Measurements from ENCODE around the gene SRL.

The SRL gene

DNA sequence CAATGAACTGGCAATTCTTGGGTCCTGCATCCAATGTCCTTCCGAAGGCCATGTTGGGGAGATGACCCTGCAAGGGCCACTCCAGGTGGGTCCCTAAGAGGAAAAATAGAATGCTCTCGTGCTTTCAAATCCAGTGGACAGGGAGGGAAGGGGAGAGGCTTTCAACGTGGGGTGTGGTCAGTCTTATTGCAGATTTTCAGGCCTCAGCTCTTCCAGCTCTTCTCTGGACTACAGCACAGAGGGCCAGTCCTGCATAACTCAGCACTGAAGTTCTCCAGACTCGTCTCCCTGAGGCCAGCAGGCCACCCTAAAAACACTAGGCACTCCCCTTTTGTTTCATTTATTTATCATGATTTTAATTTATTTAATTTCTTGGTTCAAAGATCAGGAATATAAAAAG is 43.1 kb downstream of the SRL start:
- no peak for DNase-seq

GRCh38 chr16:4194661-4195060 is 47.2 kb downstream of the SRL start:
- DNase-seq = no peak

DNA sequence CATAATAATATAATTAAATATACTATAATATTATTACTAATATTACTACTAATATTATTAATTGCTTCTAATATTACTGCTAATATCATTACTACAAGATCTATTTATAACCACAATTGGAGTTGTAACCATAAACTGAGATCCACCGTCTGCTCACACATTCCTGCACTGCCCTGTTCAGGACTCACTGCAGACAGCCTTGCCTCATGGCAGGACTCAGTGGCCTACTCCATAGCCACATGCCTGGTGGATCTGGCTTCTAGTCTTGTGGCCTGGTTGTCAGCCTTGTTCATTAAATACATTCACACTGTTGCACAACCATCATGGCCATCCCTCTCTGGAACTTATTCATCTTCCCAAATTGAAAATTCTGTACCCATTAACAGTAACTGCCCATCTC is 48.0 kb downstream of the SRL start:
- DNase-seq = no peak

GRCh38 chr16:4192206-4192605 is 49.7 kb downstream of the SRL start:
- no peak for DNase-seq

DNA sequence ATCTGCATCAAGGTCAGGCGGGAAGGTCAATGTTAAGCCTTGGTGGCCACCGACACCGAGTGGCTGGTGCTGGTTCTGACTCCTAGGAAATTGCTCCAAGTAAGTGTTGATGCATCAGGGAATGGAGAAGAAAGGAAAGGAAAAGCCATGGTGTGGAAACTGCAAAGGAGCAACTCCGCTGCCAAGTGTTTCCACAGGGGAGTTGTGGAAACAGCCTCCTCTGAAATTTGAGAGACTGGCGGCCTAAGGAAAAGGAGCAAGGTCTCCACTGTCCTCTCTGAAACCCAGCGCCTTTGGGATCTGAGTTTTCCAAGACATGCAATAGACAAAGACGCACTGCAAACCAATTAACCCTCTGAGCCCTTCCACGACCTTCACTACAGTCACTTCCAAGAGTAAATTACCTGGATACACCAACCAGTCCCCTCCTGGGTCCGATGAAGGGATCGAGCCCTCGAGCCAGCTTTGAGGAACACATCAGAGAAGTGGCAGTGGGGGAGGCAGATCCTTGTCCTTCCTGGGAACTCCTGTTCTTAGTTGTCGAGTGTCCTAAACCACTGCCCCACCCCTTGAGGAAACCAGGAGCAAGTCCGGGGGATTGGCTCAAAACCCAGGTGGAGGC is 51.1 kb downstream of the SRL start:
- no peak for DNase-seq

- DNase-seq = no peak
Measured at GRCh38 chr16:4190086-4190485, 51.8 kb downstream of the SRL start.

DNA sequence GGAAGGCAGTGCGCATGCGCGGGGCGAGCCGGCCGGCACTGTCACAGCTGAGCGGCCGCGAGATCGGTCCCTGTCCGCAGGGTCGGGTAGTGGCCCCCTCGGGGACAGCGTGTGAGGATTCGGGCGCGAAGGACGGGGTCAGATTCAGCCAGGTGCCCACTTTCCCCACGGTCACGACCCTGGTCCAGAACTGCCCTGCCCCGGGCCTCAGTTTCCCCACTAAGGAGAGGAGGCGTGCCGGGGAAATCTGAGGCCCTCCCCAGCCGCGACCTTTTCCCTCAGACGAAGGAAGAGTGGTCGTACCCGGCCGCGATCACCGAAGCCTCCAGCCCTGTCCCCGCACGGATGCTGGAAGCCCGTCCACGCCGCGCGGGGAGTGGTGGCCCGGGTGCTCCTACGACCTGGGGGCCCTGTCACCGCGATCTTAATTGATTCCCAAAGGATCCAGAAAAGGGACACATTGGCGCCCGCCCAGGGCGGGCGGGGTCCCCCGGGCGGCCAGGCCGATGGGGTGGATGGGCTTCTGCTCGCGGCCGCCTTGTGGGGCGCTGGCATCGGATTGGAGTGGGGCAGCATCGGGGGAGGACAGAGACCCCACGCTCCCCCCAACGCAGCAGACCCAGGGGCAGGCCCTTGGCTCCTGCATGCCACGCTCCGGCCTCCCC is 57.7 kb downstream of the SRL start:
- DNase-seq = no peak

GRCh38 chr16:4183237-4184037 is 58.4 kb downstream of the SRL start:
- peak; percentile 59 for DNase-seq

DNA sequence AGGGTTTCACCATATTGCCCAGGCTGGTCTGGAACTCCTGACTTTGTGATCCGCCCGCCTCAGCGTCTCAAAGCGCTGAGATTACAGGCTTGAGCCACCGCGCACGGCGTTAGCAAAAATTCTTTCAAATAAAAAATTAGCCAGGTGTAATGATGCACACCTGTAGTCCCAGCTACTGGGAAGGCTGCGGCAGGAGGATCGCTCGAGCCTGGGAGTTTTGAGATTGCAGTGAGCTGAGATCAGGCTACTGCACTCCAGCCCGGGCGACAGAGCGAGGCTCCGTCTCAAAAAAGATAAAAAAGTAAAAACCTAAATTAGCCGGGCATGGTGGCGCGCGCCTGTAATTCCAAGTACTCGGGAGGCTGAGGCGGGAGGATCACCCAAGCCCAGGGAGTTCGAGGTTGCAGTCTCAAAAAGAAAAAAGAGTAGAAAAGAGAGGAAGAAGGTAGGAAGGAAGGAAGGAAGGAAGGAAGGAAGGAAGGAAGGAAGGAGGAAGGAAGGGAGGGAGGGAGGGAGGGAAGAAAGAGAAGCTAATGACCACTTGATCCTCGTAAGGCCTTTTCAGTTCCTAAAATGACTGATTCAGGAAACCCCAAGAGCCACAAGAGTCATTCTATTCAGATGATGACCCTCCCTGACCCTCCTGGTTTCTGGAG is 59.2 kb downstream of the SRL start:
- no peak for DNase-seq

GRCh38 chr16:4180511-4180910 is 61.4 kb downstream of the SRL start:
- DNase-seq = no peak

DNA sequence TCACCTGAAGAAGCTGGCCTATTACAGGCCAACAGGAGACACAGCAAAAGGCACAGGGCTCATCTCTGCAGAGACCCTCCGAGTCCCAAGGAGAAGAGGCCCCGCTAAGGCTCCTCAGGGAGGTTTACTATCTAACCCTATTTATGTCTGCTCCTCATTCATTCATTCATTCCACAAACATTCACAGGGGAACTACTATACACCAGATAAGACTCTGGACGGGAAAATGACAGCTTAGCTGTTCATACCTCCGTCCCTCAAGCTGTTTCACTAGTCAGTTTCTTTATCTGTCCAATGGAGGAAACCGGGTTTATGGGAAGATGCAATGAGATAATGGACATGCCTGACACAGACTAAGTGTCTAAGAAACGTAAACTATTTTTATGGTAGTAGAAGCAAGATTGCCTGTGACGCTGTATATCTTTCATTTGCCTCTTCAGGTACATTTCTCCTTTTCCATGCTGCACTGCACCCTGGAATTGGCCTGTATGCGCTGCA is 62.1 kb downstream of the SRL start:
- DNase-seq = no peak

DNA sequence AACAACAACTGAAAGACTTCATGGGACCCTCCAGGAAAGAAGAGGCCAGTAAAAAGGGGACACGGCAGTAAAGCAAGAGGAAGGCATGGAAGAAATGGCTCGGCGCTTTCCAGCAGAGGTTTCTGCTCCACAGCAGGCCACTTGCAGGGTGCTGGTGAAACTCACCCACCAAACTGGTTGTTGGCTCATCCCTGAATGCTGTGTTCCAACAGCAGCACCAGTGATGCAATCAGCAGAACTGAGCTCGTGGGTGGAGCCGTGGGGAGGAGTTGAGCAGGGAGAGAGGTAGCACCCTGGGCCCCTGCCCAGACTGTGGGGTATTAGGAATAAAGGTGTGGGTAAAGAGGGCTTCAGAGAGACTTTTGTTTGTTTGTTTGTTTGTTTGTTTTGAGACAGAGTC is 62.9 kb downstream of the SRL start:
- DNase-seq = no peak

DNA sequence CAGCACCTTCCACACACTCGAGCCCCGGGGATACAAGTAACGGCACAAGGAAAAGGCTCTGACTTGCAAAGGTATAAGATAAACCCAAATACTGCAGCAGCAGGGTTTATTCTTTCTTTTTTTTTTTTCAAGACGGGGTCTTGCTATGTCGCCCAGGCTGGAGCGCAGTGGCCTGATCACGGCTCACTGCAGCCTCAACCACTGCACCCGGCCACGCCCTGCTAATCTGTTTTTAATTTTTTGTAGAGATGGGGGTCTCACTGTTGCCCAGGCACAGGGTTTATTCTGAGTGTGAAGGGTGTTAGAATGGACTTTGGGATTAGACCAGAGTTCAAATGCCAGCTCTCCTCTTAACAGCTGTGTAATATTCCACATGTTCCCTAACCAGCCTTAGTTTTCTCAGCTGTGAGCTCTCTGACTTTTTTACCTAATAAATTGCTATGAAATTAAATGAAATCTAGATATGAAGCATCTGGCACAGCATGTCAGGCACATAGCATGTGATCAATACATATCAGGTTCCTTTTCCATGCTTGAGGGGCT is 63.3 kb downstream of the SRL start:
- no peak for DNase-seq

DNA sequence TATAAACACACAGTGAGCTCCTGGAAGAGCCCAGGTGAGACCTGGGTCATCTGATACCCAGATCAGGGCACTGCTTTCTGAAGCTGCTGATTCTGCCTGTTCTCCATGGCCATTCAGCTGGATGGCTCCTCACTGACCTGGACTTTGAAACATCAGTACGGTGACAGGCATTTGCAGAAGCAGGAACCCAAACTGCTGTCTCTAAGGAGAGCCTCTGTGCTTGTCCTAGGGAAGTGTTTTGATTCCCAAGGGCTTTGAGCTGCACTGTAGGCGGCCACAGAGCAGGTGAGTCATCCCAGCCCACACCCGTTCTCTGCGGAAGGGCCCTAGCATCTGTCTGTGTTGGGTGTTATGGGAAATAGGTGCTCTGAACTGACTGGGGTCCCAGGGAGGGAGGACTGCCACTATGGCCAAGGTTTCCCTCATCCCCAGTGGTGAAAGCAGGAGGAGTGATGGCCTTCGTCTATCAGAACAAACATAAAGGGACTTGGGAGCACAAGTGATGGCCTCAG is 64.9 kb downstream of the SRL start:
- DNase-seq = no peak

GRCh38 chr16:4175849-4176248 is 66.0 kb downstream of the SRL start:
- DNase-seq = no peak

DNA sequence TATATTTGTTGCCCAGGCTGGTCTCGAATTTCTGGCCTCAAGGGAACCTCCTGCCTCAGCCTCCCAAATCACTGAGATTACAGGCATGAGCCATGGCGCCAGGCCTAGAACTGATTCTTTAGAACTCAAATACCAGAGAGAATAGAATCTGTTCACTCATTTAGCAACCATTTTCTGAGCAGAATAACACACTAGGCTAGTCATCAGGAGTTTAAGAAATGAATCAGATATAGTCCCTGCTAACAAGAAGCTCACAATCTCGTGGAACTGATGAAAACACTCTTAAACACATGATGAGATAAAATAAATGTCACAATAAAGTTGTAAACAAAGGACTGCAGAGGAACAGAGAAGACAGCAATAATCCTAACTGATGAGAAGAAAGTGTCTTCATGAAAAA is 69.8 kb downstream of the SRL start:
- DNase-seq = no peak

- no peak for DNase-seq
Measured at GRCh38 chr16:4169415-4169814, 72.5 kb downstream of the SRL start.

DNA sequence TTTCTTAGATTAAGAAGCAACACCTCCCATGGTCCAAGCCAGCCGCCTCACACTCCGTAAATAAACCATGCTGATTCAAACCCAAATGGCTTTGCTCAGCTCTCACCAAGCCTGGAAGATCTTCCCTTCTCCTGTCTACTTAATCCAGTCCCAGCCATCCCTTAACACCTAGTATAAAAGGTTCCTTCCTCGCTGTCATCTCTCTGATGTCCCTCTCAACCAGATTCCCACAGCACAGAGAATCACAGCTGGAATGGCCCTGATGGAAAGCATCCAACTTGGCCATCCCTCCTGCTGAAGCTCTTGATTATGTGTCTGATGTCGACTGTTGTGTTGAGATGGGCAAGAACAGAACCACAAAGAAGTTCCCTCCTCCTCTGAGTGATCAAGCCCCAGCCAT is 75.1 kb downstream of the SRL start:
- DNase-seq = no peak

DNA sequence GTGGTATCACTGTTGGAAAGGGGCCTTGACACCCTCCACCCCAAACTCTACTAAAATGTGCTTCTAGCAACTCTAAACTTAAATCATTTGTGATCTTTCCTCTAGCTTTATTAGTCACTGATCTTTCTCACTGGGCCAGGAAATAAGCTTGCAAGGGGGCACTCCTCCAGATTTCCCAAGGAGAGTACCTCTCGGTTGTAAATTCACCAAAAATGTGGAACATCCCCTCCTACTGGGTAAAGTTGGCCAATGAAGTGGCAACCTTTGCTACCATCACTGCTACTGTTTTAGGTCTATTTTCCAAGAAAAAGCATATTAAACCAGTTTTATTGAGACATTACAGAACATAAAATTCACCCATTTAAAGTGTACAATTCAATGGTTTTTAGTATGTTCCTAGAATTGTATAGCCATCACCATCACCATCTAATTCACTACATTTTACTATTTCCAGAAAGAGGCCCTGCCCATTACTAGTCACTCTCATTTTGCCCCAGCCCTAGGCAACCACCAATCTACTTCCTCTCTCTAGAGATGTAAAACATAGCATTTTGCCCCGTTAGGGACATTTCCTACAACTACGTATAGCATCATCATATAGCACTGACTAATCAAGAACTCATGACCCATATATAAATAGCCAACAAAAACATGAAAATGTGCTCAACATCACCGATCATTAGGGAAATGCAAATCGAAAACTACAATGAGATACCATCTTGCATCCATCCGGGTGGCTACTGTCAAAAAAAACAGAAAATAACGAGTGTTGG is 81.0 kb downstream of the SRL start:
- DNase-seq = no peak

GRCh38 chr16:4159726-4160125 is 82.2 kb downstream of the SRL start:
- DNase-seq = no peak

- no peak for DNase-seq
Measured at GRCh38 chr16:4158143-4159093, 83.5 kb downstream of the SRL start.

Data from NCI-H1694 treated with DMSO at 0.1 percent for 48 hours (cell line).